HG02678 (cell line): Measurements from ENCODE around the gene RBM33.

Source experiments
- ATAC-seq: cut with Tn5 transposase; IDR thresholded peaks from one replicate; pipeline ENCODE4 v1.9.1; 2021; ENCODE audit warnings: mild to moderate bottlenecking, moderate library complexity; ENCODE audit not compliant: unreplicated experiment

Gene RBM33

DNA sequence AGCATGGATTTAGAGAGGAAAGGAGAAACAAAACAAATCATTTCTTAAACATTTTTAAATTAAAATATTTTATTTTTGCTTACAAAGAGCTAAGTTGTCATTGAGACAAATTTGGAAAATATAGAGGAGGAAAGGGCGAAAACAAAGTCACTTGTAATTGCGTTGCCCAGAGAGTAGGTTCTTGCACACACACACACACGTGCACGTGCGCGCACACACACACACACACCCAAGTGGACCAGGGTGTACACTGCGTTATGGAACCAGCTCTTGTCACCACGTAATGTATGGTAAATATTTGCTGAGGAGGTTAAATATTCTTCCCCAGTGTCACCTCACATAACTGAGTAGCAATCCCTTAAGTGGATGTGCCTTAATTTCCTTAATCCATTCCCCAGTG, 146.2 kb downstream of the RBM33 start:
- ATAC-seq, result no peak

GRCh38 chr7:155791214-155791737, 146.8 kb downstream of the RBM33 start:
- no peak for ATAC-seq

GRCh38 chr7:155791836-155792235, 147.4 kb downstream of the RBM33 start:
- ATAC-seq, result no peak

- no peak for ATAC-seq
These were observed 148.0 kb downstream of the RBM33 start for GRCh38 chr7:155792315-155792960.

- no peak for ATAC-seq
These were observed 148.6 kb downstream of the RBM33 start for GRCh38 chr7:155792999-155793560.

- ATAC-seq, result no peak
These were observed 149.3 kb downstream of the RBM33 start for GRCh38 chr7:155793720-155794119.

DNA sequence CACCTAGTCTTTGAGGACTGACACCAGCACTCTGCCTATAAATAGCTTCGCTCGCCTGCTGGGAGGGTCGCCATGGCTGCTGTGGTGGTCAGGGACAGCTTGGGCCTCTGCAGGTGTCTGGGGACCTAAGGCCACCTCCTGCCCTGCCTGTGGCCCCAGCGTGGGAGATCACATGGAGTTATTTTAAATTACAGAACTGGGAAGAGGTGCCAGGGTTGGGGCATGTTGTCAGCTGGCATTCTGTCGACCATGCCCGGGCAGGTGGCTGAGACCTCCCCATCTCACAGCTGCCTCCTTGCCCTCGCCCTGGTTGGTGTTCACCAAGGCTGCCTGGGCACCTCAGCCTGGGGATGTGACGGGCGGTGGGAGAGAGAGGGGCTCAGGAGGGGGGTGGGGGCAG, 149.7 kb downstream of the RBM33 start:
- no peak for ATAC-seq

DNA sequence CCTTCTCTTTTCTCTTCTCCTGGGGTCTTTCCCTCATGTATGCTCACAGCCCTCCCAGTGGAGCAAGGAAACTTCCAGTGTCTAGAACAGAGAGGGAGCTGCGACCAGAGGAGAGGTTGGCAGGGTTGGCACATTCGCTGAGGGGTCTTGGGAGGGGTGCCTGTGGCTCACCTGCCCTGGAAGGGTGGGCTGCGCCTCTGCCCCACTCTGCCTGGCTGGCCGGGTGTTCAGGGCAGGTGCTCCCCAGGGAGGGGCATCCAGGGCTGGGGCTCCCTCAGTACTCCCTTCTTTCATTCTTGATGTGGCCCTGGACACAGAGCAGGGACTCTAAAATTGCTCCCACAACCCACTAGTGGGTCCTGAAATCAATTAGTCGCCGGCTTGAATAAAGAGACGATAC, 150.9 kb downstream of the RBM33 start:
- ATAC-seq, result no peak

- no peak for ATAC-seq
These were observed 151.5 kb downstream of the RBM33 start for GRCh38 chr7:155795951-155796350.

- no peak for ATAC-seq
These were observed 152.2 kb downstream of the RBM33 start for GRCh38 chr7:155796381-155797261.

GRCh38 chr7:155797262-155798250, 153.1 kb downstream of the RBM33 start:
- ATAC-seq, result no peak

DNA sequence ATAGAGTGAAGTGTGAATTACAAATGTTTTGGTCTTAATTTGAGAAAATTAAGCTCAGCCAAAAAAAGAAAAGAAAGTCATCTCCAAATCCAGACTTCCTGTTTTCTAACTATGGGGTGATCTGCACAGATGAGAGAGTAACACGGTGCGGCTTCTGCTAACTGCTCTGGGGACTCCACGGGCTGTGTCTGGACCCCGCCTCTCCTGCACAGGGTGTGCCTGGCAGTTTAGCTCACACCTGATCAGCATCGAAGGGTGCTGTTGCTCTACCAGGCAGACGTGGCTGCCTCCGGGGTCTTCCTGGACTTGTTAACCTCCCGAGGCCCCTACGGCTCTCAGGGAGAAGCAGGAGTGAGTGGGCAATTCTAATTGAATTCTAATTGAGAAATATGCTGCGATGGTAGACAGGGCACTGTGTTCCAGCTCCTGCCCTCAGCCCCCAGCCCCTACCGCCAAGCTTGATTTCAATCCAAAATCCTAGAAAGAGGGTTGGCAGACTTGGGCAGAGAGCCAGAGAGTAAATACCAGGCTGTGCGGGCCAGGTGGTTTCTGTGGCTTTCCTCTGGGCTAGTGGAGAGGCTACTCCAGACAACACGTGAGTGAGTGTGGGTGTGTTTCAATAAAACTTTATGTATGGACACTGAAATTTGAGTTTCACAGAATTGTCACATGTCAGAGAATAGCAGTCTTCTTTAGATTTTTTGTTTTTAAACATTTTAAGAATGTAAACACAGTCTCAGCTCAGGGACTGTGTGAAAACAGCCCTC, 154.4 kb downstream of the RBM33 start:
- no peak for ATAC-seq

DNA sequence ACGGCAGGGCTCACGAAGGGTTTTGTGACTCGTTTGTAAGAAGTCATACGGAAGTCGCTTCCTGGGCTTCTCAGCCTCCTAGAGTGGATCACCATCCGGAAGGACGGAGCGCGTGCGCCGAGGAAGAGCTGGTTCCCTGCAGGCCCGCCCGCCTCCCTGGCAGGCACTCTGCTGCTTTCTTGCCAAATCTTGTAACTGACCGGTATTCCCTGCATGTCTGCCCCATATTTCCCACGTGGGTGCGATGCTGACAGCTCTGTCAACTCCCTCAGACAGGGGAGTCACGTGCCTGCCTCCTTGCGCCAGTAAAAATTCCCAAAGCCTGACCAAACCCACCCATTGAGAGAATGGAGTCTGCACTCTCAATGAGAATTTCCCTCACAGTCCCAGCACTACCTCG, 155.1 kb downstream of the RBM33 start:
- no peak for ATAC-seq

DNA sequence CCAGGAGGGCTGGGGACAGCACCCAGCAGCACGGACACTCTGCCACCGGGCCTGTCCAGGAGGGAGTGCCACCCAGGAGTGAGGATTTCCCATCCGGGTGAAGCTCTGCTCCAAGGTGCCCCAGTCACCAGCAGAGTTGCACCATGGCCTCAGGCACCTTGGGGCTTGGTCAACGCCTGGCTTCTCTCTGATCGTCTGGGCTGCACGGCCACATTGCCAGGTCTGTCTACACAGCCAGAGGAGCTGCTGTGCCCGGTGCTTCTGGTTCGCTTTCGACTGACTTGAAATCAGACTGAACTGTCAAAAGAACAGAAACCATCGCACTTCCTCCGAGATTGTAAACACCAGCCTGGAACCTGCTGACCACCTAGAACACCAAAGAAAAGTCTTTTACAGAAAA, 155.8 kb downstream of the RBM33 start:
- no peak for ATAC-seq

DNA sequence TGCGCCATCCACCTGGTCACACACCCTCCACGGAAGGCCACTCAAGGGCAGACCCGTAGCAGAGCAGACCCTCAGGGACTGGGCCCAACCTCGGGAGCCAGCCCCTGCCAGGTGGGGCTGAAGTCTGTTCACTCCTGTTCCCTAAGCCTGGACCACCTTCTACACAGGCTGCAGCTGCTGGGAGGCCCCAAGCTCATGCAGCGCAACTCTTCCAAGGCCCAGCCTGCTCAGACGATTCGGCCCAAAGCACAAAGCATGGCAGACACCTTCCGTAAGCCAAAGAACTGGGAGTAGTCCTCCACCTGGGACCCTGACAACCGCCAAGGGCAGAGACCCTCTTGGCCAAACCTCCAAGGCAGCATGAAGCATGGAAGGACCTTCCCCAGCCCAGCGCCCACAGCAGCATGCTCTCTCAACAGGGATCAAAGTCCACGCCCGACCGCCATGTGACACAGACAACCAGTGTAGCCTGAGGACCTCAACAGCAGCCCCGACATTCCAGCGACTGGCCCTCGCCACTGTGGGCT, 156.3 kb downstream of the RBM33 start:
- ATAC-seq, result no peak

GRCh38 chr7:155802291-155802690, 157.8 kb downstream of the RBM33 start:
- ATAC-seq, result no peak

DNA sequence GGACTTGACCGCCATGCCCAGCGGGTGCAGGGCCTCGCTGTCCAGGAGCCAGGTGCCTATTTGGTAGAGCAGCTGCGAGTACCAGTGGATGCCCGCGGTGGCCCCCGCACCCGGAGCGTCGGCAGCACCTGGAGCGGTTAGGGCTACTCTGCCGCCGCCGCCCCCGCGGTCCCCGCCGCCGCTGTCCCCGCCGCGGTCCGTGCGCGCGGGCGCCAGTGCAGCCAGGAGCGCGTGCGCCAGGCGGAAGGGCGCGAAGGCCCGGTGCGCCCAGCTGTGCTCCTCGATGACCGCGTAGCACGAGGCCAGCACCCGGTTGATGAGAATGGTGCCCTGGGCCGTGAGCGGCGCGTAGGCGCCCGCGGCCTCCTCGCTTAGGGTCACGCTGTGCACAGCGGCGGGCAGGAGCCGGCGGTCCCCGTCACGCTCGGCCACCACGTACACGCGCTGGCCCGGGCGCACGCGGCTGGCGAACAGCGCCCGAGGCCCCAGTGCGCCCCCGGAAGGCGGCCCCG, 158.5 kb downstream of the RBM33 start:
- no peak for ATAC-seq

DNA sequence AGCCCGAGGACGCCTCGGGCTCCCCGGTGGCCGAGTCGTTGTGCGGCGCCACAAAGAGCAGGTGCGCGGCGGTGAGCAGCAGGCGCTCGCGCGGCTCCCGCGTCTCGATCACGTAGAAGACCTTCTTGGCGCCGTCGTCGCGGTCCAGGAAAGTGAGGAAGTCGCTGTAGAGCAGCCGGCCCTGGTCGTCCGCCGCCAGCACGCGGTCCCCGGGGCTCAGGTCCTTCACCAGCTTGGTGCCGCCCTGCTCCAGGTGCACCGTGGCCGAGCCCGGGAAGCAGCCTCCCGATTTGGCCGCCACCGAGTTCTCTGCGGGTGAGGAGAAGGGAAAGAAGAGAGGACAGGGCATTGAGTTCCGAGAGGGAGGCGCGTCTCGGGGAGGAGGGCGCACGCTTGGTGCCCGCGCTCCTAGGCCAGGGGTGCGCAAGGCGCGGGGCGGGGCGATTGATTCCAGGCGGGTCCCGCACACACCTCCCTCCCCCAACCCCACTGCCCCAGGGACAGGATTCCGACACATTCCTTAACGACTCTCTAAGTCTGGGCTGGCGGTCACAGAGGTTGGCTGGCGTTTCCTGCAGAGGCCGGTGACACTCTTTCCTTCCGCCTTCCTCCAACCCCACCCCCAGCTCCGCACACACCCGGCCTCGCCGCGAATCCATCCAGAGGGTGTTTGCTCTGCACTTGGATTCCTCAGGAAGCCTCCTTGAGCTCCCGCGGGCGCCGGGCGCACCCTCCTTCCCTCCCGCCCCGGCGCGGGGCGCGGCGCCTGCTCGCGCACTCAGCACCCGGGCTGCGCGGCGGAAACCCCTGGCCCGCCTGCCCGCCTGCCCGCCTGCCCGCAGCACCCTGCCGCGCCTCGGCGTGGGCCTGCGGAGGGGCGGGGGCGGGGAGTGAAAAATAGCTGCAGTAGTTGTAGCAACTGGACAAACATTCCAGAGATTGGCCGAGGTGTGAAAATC, 159.2 kb downstream of the RBM33 start:
- no peak for ATAC-seq
